Activated CD8-positive, alpha-beta T cell treated with anti-CD3 and anti-CD28 coated beads for 36 hours (primary cell): ENCODE data around the gene RBM5. TPM values are rescaled to one million over a fixed set of nuclear protein-coding genes. Genes with fewer than 3 reads are reported as not detected.

ENCODE experiments used
- ATAC-seq: fragments of 200-7000 bp; cut with Tn5 transposase; one replicate; pipeline ENCODE4 v1.10.0; 2021; ENCODE audit warnings: mild to moderate bottlenecking, moderate library complexity
- CTCF ChIA-PET: fragments of 350-600 bp; sonication (Branson Sonifier 250); formaldehyde crosslinking; loops from one replicate; lab custom pipeline; 2021; ENCODE audit warnings: antibody characterized with exemption; lab: Charles Lee
- POLR2A ChIA-PET: fragments of 350-600 bp; sonication (Branson Sonifier 250); formaldehyde crosslinking; loops from one replicate; lab custom pipeline; 2021; ENCODE audit warnings: antibody characterized with exemption; lab: Charles Lee
- DNase-seq: peaks from one replicate; pipeline ENCODE4 v3.0.0-alpha.2; 2020
- H3K27ac Mint-ChIP-seq: one replicate; pipeline ENCODE4 v1.8.0; 2021; ENCODE audit warnings: mild to moderate bottlenecking, mixed read lengths
- H3K27me3 Mint-ChIP-seq: one replicate; pipeline ENCODE4 v1.8.0; 2021; ENCODE audit warnings: mixed read lengths
- H3K36me3 Mint-ChIP-seq: one replicate; pipeline ENCODE4 v1.8.0; 2021; ENCODE audit warnings: low read depth, mixed read lengths
- H3K4me1 Mint-ChIP-seq: one replicate; pipeline ENCODE4 v1.8.0; 2021; ENCODE audit warnings: low read depth, mixed read lengths
- H3K4me3 Mint-ChIP-seq: one replicate; pipeline ENCODE4 v1.8.0; 2021; ENCODE audit warnings: mild to moderate bottlenecking, moderate library complexity, mixed read lengths
- H3K9me3 Mint-ChIP-seq: one replicate; pipeline ENCODE4 v1.8.0; 2021; ENCODE audit warnings: mixed read lengths
- intact Hi-C: fragments of 100-400 bp; cut with micrococcal nuclease; formaldehyde crosslinking; loops from one replicate; pipeline ENCODE4 v1.10.0; 2022
- total RNA-seq, 2 experiments: library from RNA; stranded (reverse); gene quantifications; one replicate each; pipeline ENCODE4 v1.2.3, GENCODE V29; 2021
- TF ChIP-seq, protein P1 (sequence below): fragments of 200-600 bp; IDR thresholded peaks from one replicate; pipeline ENCODE4 v1.8.0; 2022; ENCODE audit warnings: antibody characterized with exemption, mild to moderate bottlenecking

The RBM5 gene
- total RNA-seq, 2 experiments from 2014 or later = 103 to 106 TPM

- POLR2A ChIA-PET = interaction anchor here (0.6 to 1.6 kb wide), 4 partner anchors 13 to 286 kb away, joined by 3 to 5 read pairs (median 4); partner anchors contain the start of gene INKA1
- Mint-ChIP-seq H3K27ac (peak overlapping the region; percentile 99), H3K4me3 (peak overlapping the region; percentile 99), H3K36me3 (peaks cover 34% of the 10 kb centered on the region), H3K4me1 (peaks cover 31% of the 10 kb centered on the region), H3K27me3 (no peaks in the 10 kb centered on the region), H3K9me3 (no peaks in the 10 kb centered on the region)
- DNase-seq (peak; percentile 51), ATAC-seq (no peak)
- CTCF ChIA-PET = interaction anchor here (1.1 to 2.7 kb wide), 3 partner anchors 31 to 105 kb away, joined by 3 to 9 read pairs (median 3); no protein-coding TSS in a partner anchor
- TF ChIP-seq, protein P1, sequence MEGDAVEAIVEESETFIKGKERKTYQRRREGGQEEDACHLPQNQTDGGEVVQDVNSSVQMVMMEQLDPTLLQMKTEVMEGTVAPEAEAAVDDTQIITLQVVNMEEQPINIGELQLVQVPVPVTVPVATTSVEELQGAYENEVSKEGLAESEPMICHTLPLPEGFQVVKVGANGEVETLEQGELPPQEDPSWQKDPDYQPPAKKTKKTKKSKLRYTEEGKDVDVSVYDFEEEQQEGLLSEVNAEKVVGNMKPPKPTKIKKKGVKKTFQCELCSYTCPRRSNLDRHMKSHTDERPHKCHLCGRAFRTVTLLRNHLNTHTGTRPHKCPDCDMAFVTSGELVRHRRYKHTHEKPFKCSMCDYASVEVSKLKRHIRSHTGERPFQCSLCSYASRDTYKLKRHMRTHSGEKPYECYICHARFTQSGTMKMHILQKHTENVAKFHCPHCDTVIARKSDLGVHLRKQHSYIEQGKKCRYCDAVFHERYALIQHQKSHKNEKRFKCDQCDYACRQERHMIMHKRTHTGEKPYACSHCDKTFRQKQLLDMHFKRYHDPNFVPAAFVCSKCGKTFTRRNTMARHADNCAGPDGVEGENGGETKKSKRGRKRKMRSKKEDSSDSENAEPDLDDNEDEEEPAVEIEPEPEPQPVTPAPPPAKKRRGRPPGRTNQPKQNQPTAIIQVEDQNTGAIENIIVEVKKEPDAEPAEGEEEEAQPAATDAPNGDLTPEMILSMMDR = no peak
- intact Hi-C loops = no loop called here
Measured at GRCh38 chr3:50089609-50089945, 858 bp downstream of the RBM5 start.

DNA sequence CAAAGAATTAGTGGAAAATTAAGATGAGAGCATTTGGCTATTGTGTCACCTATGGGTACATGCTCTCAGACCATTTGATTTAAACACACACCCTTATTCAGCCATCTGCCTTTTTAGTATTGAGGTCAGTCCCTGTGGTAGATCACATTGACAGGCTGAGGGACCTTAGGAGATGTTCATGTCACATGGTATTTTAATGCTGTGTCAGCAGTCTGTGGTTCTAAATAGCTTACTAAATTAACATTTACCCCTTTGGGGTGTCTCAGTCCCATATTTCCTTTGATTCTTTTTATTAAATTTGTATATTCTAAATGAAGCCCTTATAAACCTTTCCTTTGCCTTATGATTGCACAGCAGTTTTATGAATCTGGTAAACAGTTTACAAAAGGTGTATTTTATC is 2.3 kb downstream of the RBM5 start:
- intact Hi-C loops = no loop called here
- ChIA-PET POLR2A (no interaction called here), CTCF (interaction anchor here (1.1 to 2.7 kb wide), 2 partner anchors 9 to 29 kb away, joined by 4 to 9 read pairs; no protein-coding TSS in a partner anchor)
- Mint-ChIP-seq H3K9me3 (no peaks in the 10 kb centered on the region), H3K4me1 (peaks cover 39% of the 10 kb centered on the region), H3K36me3 (peaks cover 45% of the 10 kb centered on the region), H3K4me3 (peak overlapping the region; percentile 99), H3K27ac (peak overlapping the region; percentile 99), H3K27me3 (no peaks in the 10 kb centered on the region)
- DNase-seq (no peak), ATAC-seq (no peak)
- TF ChIP-seq, protein P1 = no peak

DNA sequence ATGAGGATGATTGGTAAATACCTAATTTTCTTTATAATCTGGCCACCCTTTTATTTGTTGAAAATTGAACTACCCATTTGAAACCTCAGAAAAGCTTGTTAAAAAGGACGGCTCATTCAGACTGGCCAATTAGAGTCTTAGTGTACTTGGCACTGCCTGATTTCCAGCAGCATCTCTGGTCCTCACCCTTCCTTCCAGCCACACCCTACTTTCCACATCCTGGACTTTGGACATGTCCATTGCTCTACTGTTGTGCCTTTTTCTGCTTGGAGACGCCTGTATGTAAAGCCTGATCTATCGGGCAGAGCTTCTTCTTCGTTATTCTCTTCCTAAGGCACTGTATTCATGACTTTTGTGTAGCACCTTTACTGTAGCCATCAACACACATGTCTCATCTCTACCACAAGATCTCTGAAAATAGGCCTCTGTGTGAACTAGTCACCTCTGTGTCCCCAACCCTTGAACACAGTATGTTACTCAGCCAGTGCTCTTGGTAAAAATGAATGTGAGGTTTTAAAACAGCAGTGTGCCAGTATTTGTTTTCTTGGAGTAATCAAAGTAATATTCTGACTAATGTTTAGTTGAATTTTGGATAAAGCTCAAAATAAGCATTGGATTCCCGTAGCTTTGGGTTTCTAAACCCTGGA is 6.8 kb downstream of the RBM5 start:
- ATAC-seq (no peak), DNase-seq (no peak)
- ChIA-PET CTCF (interaction anchor here (0.9 to 2.2 kb wide), 5 partner anchors 8 to 151 kb away, joined by 3 to 8 read pairs (median 3); no protein-coding TSS in a partner anchor), POLR2A (interaction anchor here (0.6 to 1.4 kb wide), 7 partner anchors 8 to 286 kb away, joined by 3 to 4 read pairs (median 3); no protein-coding TSS in a partner anchor)
- Mint-ChIP-seq H3K4me1 (peaks cover 32% of the 10 kb centered on the region), H3K27me3 (no peaks in the 10 kb centered on the region), H3K27ac (peak overlapping the region; percentile 46), H3K9me3 (no peaks in the 10 kb centered on the region), H3K4me3 (no peak overlapping the region), H3K36me3 (peaks cover 63% of the 10 kb centered on the region)
- TF ChIP-seq, protein P1 = no peak
- intact Hi-C loops = no loop called here

DNA sequence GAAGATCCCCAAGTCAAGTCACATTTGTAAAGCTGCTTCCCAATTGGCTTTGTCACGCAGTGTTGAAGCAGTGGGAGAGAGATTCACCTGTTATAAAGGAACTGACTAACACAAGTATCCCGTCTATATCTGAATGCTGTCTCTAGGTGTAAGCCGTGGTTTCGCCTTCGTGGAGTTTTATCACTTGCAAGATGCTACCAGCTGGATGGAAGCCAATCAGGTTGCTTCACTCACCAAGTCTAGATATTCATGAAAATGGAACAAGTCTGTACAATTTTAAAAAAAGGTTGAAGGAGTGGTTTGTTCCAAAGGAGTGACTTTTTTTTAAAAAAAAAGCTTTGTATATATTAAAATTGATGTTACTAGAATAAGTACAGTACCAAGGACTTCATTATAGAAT is 11.7 kb downstream of the RBM5 start:
- Mint-ChIP-seq H3K4me3 (no peak overlapping the region), H3K4me1 (peaks cover 12% of the 10 kb centered on the region), H3K9me3 (no peaks in the 10 kb centered on the region), H3K36me3 (peaks cover 67% of the 10 kb centered on the region), H3K27me3 (no peaks in the 10 kb centered on the region), H3K27ac (no peak overlapping the region)
- TF ChIP-seq, protein P1 = no peak
- ChIA-PET POLR2A (interaction anchor here (1.0 to 1.4 kb wide), 2 partner anchors 9 to 14 kb away, joined by 3 read pairs; no protein-coding TSS in a partner anchor), CTCF (interaction anchor here (1.4 to 2.8 kb wide), 2 partner anchors 9 to 20 kb away, joined by 4 to 11 read pairs; no protein-coding TSS in a partner anchor)
- ATAC-seq (no peak), DNase-seq (no peak)
- intact Hi-C loops = no loop called here
